ENCODE measurements around the gene MDFIC2. TPM values are rescaled to one million over a fixed set of nuclear protein-coding genes. Genes with fewer than 3 reads are reported as not detected.

The MDFIC2 gene
- total RNA-seq, 6 donors from 2014 or later = not detected

GRCh38 chr3:70179111-70179510, 133.3 kb downstream of the MDFIC2 start:
- Histone ChIP-seq H3K4me1 (no peaks in the 10 kb centered on the region), H3K9me3 (no peaks in the 10 kb centered on the region), H3K4me3 (no peak overlapping the region), H3K27ac (no peak overlapping the region), H3K36me3 (no peaks in the 10 kb centered on the region), H3K27me3 (no peaks in the 10 kb centered on the region)
- TF ChIP-seq EP300 (IDR thresholded peaks at IDR 0.05) (no peak), POLR2A (IDR thresholded peaks at IDR 0.05) (no peak), CTCF (IDR thresholded peaks at IDR 0.05) (no peak)
- no peak for DNase-seq
- ATAC-seq (ENCODE audit: low FRiP score in 2 of 2) = peak in 1 of 2 donors; percentile 31
- 79 to 81% methylated on average over 3 of the region's 3 CpGs for WGBS, 2 donors

GRCh38 chr3:70177881-70178645, 134.4 kb downstream of the MDFIC2 start:
- no peaks in the 10 kb centered on the region for H3K36me3 ChIP-seq
- WGBS, 2 donors = 64 to 70% methylated on average over 8 of the region's 8 CpGs
- no peaks in the 10 kb centered on the region for H3K9me3 ChIP-seq
- H3K27ac ChIP-seq = no peak overlapping the region
- no peaks in the 10 kb centered on the region for H3K4me1 ChIP-seq
- H3K27me3 ChIP-seq = no peaks in the 10 kb centered on the region
- no peak overlapping the region for H3K4me3 ChIP-seq
- no peak for ATAC-seq (ENCODE audit: low FRiP score in 2 of 2)
- TF ChIP-seq POLR2AphosphoS5 (IDR thresholded peaks at IDR 0.05) (no peak), EP300 (IDR thresholded peaks at IDR 0.05) (no peak), CTCF (IDR thresholded peaks at IDR 0.05) (no peak), POLR2A (IDR thresholded peaks at IDR 0.05) (no peak)
- DNase-seq = no peak

GRCh38 chr3:70176224-70176623, 136.2 kb downstream of the MDFIC2 start:
- no peaks in the 10 kb centered on the region for H3K4me1 ChIP-seq
- DNase-seq = no peak
- H3K27me3 ChIP-seq = no peaks in the 10 kb centered on the region
- WGBS, 2 donors = 83 to 90% methylated on average over 4 of the region's 4 CpGs
- TF ChIP-seq EP300 (IDR thresholded peaks at IDR 0.05) = no peak
- TF ChIP-seq POLR2A (IDR thresholded peaks at IDR 0.05) = no peak
- TF ChIP-seq POLR2AphosphoS5 (IDR thresholded peaks at IDR 0.05) = no peak
- TF ChIP-seq CTCF (IDR thresholded peaks at IDR 0.05) = no peak
- H3K27ac ChIP-seq = no peak overlapping the region
- H3K9me3 ChIP-seq = no peaks in the 10 kb centered on the region
- H3K4me3 ChIP-seq = no peak overlapping the region
- H3K36me3 ChIP-seq = no peaks in the 10 kb centered on the region
- no peak for ATAC-seq (ENCODE audit: low FRiP score in 2 of 2)

GRCh38 chr3:70156808-70157207, 155.6 kb downstream of the MDFIC2 start:
- no peak for ATAC-seq (ENCODE audit: low FRiP score in 2 of 2)
- Histone ChIP-seq H3K4me1 (no peaks in the 10 kb centered on the region), H3K27me3 (no peaks in the 10 kb centered on the region), H3K36me3 (no peaks in the 10 kb centered on the region), H3K9me3 (no peaks in the 10 kb centered on the region), H3K4me3 (no peak overlapping the region), H3K27ac (no peak overlapping the region)
- TF ChIP-seq POLR2A (IDR thresholded peaks at IDR 0.05) (no peak), POLR2AphosphoS5 (IDR thresholded peaks at IDR 0.05) (no peak), EP300 (IDR thresholded peaks at IDR 0.05) (no peak), CTCF (IDR thresholded peaks at IDR 0.05) (no peak)
- no peak for DNase-seq
- 89 to 95% methylated on average over 1 of the region's 1 CpG for WGBS, 2 donors

- Histone ChIP-seq H3K4me3 (no peak overlapping the region), H3K9me3 (no peaks in the 10 kb centered on the region), H3K36me3 (no peaks in the 10 kb centered on the region), H3K27me3 (no peaks in the 10 kb centered on the region), H3K4me1 (no peaks in the 10 kb centered on the region), H3K27ac (no peak overlapping the region)
- no peak for ATAC-seq (ENCODE audit: low FRiP score in 2 of 2)
- TF ChIP-seq POLR2AphosphoS5 (IDR thresholded peaks at IDR 0.05) (no peak), EP300 (IDR thresholded peaks at IDR 0.05) (no peak), POLR2A (IDR thresholded peaks at IDR 0.05) (no peak), CTCF (IDR thresholded peaks at IDR 0.05) (no peak)
- DNase-seq = no peak
- 70 to 73% methylated on average over 3 of the region's 3 CpGs for WGBS, 2 donors
Measured at GRCh38 chr3:70150599-70150998, 161.8 kb downstream of the MDFIC2 start.

All from upper lobe of left lung (tissue), 6 donors.